Subcutaneous preadipocyte (primary cell): Measurements from ENCODE around the gene NFKBIE. TPM values are rescaled to one million over a fixed set of nuclear protein-coding genes. Genes with fewer than 3 reads are reported as not detected.

Experiments
- small RNA-seq: library from RNA; depleted of rRNA; stranded (forward); fragments of <200 nt; gene quantifications from one replicate; pipeline ENCODE3, GENCODE V24; 2012
- total RNA-seq: library from RNA; depleted of rRNA; stranded (reverse); fragments of >200 nt; gene quantifications from 2 replicates; pipeline ENCODE4 v1.2.3, GENCODE V29; 2012

Gene NFKBIE, protein sequence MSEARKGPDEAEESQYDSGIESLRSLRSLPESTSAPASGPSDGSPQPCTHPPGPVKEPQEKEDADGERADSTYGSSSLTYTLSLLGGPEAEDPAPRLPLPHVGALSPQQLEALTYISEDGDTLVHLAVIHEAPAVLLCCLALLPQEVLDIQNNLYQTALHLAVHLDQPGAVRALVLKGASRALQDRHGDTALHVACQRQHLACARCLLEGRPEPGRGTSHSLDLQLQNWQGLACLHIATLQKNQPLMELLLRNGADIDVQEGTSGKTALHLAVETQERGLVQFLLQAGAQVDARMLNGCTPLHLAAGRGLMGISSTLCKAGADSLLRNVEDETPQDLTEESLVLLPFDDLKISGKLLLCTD
- 4.4 and 4.7 TPM in 2 replicates for total RNA-seq

DNA sequence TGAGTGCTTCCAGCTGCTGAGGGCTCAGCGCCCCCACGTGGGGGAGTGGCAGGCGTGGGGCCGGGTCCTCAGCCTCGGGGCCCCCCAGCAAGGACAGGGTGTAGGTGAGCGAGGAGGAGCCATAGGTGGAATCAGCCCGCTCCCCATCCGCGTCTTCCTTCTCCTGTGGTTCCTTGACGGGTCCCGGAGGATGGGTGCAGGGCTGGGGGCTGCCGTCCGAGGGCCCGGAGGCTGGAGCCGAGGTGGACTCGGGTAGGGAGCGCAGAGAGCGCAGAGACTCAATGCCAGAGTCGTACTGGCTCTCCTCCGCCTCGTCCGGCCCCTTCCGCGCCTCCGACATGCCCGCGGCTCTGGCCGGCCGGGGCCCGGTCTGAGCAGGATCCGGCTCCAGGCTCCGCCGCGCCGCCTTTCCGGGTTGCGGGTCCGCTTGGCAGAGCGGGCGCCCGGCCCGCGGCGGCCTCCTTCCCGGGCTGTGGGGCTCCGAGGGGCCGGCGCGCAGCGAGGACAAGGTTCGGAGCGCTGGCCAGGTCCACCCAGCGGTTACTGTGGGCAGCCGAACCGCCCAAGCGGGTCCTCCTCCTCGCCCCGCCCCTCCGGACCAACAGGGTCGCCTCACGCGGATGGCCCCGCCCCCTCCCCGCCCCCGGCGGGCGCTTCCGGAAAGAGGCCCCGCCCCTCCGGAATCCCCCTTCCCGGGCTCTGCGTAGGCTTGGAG, at the start of gene NFKBIE:
Gene NFKBIE (minus strand): TSS at position 545 of the 715 bp plus-strand sequence. CDS start 205 bp downstream, at position 340.

DNA sequence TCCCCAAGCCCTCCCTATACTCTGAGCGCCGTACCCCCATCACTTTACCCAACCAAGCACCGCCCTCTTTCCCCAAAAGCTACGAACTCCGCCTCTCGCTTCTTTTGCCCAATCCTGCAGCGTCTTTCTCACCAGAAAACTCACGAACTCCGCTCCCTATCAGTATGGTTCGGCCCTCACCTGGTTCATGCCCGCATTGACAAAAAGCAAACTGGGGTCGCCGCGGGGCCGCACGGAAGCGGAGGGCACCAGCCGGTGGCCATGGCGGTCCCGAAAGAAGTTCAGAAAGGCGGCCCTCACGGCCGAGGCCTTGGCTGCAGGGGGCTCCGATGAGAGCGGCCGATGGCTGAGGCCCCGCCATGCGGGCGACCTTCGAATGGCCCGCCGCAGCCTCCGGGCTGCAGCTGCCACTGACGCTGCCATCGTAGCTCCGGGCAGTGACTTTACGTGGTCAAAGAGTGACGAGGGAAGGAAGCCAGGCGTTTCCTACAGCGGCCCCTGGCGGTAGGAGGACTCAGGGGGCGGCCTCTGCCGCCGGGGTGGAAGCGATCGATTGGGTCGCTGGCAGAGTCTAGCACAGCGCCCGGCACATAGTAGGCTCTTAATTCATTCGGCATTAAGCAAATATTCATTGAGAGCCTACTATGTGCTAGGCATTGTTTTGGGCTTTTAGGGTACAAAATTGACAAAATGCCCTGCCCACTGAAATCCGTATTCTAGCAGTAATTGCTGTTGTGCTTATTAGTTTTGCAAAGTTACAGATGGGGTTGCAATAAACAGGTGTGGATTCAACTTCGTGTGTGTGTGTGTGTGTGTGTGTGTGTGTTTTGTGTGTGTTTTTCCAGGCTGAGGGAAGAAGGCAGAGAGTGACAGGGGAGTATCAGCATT, 47.8 kb upstream of the NFKBIE start, which contains the start of gene AARS2:
Gene AARS2 (minus strand): TSS at position 447 of the 888 bp plus-strand sequence. CDS start 24 bp downstream, at position 423.

DNA sequence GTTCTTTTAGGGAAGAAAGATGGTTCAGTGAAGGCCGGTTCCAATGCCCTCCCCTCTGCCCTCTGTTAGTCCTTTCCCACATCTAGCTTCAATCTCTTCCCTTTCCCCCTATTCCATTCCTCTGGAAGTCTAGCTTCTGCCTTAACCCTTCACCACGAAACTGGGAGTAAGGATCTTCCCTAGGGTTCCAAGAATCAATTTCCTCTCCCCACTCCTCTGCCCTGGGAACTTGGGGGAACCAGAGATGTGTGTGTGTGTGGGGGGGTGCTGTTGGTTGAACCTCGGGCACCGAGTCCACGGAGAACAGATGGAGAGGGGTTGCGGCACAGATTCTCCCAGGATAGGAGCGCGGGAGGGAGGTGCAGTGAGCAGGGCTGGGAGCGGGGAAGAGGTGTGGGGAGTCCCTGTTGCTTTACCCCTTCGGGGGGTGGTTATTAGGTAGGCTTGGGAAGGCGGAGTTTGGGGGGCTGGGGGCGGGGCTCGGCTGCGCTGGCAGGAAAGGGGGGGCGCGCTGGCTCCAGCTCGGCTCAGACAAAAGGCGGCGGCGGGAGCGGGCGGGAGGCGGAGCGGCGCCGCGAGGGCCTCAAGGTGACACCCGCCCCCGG, 4.7 kb upstream of the NFKBIE start, which contains the start of gene TMEM151B:
Gene TMEM151B (plus strand): TSS at position 530 of the 605 bp plus-strand sequence. CDS start 293 bp downstream, outside the sequence.

DNA sequence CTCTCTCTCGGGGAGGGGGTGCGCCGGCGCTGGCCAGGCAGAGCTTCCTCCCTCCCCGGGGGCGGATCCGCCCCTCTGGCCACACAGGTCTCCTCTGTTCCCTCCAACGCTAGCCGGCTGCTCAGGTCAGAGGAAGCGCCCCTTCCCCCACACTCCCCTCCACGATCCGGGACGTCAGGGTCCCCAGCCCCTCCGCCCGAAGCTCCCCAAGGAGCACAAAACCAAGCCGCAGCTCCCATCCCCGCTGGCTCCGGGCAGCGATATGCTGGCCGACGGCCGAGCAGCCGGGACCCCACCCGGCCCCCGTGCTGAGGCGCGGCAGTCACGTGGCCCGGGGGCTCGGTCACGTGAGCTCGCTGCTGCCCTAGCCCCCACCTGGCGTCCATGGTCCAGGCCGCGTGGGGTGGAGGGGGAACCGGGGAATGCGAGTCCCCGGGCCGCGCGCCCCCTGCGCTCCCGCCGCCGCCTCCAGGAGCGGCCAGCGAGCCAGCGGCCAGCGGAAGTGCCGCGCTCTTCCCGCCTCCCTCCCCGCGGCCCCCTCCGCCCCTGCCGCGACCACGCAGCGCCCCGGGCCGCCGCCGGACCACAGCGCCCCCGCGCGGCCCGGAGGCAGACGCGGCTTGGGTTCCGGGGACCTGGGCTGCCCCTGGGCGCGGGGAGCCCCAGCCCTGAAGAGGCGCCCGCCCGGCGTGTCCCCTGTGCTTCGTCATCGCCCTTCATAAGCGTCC, 8.2 kb downstream of the NFKBIE start, which contains the start of gene SLC35B2:
Gene SLC35B2 (minus strand): TSS at position 504 of the 728 bp plus-strand sequence. CDS start 118 bp downstream, at position 386.

DNA sequence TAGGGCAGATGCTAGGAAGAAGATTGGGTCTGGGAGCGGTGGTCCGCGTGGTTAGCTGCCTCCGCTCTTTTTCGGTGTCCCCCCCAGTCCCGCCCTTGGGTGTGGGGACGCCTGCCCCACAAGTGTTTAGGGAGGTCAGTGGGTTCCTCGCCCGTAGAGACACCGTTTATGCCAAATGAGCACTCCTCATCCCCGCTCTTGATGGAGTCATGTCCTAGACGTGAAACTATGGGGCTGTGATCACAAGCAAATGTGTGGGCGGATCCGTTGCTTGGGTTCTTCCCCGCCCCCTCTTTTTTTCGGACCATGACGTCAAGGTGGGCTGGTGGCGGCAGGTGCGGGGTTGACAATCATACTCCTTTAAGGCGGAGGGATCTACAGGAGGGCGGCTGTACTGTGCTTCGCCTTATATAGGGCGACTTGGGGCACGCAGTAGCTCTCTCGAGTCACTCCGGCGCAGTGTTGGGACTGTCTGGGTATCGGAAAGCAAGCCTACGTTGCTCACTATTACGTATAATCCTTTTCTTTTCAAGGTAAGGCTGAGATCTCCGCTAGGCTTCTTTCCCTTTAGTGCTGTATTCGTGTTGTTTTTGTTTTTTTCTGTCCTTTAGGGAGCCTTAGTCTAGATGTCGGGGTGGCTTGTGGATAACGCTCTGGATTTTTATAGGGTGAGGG, 18.6 kb downstream of the NFKBIE start, which contains the start of gene HSP90AB1:
Gene HSP90AB1 (plus strand): TSS at position 439 of the 675 bp plus-strand sequence. CDS start 1,529 bp downstream, outside the sequence.

DNA sequence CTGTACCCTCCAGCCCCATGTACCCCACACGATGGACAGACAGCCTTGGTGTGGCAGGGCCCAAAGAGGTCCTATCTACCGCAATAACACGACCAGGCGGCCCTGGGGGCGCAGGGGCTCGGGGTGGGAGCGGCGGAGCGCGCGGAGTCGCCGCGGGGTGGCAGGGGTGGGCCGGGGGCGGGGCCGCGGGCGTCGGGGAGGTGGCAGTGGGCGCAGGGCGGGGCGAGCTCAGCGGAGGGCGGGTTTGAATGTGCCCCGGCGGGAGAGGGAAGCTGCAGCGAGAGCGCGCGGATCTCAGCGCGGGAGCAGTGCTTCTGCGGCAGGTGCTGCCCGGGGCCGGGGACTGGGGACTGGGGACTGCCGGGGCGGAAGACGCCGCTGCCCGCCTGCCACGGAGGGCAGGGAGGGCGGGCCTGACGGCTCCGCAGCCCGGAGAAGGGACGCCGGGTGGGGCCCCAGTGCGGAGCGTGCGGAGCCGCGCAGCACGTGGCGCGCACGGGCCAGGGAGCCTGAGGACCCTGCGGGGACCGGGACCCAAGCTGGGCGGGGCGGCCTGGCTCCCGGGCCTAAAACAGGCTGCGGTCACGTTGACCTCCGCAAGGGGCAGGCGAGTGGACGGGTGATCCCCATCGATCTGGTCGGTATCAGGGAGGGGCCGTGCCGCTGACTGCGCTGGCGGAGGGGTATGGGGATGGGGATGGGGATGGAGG, 41.9 kb downstream of the NFKBIE start, which contains the start of gene SLC29A1:
Gene SLC29A1 (plus strand): TSS at position 277 of the 710 bp plus-strand sequence. CDS start 3,719 bp downstream, outside the sequence.

DNA sequence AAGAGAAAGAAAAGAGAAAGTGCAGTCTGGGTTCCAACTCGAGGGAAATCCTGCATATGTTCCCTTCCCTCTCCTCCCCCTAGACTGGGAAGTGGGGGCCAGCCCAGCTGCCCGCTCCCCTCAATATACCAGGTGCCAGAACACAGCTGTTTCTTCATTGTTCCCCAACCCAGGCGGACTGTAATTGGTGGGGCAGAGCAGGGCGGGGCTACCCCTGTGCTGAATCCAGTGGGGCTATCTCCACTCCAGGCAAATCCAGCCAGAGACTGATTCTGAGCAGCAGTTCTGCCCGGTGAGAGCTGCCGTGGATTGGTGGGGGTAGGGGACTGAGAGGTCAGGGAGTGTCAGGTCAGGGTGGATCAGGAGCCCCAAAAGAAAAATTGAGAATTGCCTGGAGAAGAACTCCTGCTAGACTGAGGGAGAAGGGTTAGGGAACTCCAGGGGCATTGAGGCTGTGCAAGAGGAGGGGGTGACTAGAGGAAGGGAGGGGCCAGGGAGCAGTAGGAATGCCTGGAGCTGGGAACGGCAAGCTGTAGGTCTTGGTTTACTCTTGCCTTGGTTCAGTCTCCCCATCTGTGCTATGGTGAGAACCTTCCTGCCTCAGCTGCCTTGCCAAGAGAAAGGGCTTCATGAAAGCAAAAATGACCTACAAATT, 48.5 kb downstream of the NFKBIE start, which contains the start of gene MYMX:
Gene MYMX (plus strand): TSS at position 250 of the 655 bp plus-strand sequence. CDS start 546 bp downstream, outside the sequence.

Small RNA genes lying within 50 kb of the gene (small RNA-seq; reads per million reads assigned to genes)
- gene RN7SL811P: not detected

Other genes with a start within 250 kb of the NFKBIE start
- 42.8 and 48.1 TPM in 2 replicates for gene MRPL14, start 138.1 kb downstream of the NFKBIE start, total RNA-seq
- gene TMEM63B, start 138.0 kb downstream of the NFKBIE start, total RNA-seq: 22.8 and 24.4 TPM in 2 replicates
- not detected in 2 replicates for gene CAPN11, start 106.7 kb downstream of the NFKBIE start, total RNA-seq
- gene MYMX, start 48.6 kb downstream of the NFKBIE start, total RNA-seq: not detected in 2 replicates
- 9.6 and 14.9 TPM in 2 replicates for gene SLC29A1, start 42.0 kb downstream of the NFKBIE start, total RNA-seq
- gene HSP90AB1, start 18.4 kb downstream of the NFKBIE start, total RNA-seq: 804 and 919 TPM in 2 replicates
- gene SLC35B2, start 8.0 kb downstream of the NFKBIE start, total RNA-seq: 65.8 and 75.7 TPM in 2 replicates
- gene TMEM151B, start 4.9 kb upstream of the NFKBIE start, total RNA-seq: not detected in 2 replicates
- gene AARS2, start 47.8 kb upstream of the NFKBIE start, total RNA-seq: 9.2 and 16.6 TPM in 2 replicates
- not detected in 2 replicates for gene SPATS1, start 77.1 kb upstream of the NFKBIE start, total RNA-seq
- 18.7 and 25.2 TPM in 2 replicates for gene CDC5L, start 122.2 kb upstream of the NFKBIE start, total RNA-seq